Astrocyte (in vitro differentiated cells and primary cell): ENCODE results near the gene DAPL1. TPM values are rescaled to one million over a fixed set of nuclear protein-coding genes. Genes with fewer than 3 reads are reported as not detected.

Experiments
- DNase-seq: peaks from one replicate; pipeline ENCODE4 v3.0.0-alpha.2; 2010; ENCODE audit warnings: low read depth
- FAIRE-seq: peaks from 2 replicates; lab custom pipeline; 2011; peaks lifted over from hg19 to GRCh38; lab: Jason Lieb, UNC
- H2AFZ ChIP-seq: 2 replicates; pipeline ENCODE4 v1.6.0; 2012; ENCODE audit warnings: low read depth, low read length, inconsistent platforms
- H3K27ac ChIP-seq: 2 replicates; pipeline ENCODE4 v1.5.1; 2011; ENCODE audit warnings: low read depth, low read length, inconsistent platforms
- H3K27me3 ChIP-seq: 2 replicates; pipeline ENCODE4 v1.6.0; 2011; ENCODE audit warnings: low read length, inconsistent platforms; ENCODE audit not compliant: insufficient read depth
- H3K36me3 ChIP-seq: 2 replicates; pipeline ENCODE4 v1.5.1; 2011; ENCODE audit warnings: low read length, inconsistent platforms; ENCODE audit not compliant: insufficient read depth
- H3K4me1 ChIP-seq: 2 replicates; pipeline ENCODE4 v1.5.1; 2011; ENCODE audit warnings: low read length, inconsistent platforms; ENCODE audit not compliant: insufficient read depth
- H3K4me2 ChIP-seq: 2 replicates; pipeline ENCODE4 v1.6.0; 2012; ENCODE audit warnings: low read length, inconsistent platforms
- H3K4me3 ChIP-seq: 2 replicates; pipeline ENCODE4 v1.5.1; 2011; ENCODE audit warnings: low read depth, mild to moderate bottlenecking, low read length, inconsistent platforms; ENCODE audit not compliant: insufficient read depth
- H3K79me2 ChIP-seq: 2 replicates; pipeline ENCODE4 v1.6.0; 2012; ENCODE audit warnings: mild to moderate bottlenecking, low read length, inconsistent platforms; ENCODE audit not compliant: insufficient read depth
- H3K9ac ChIP-seq: 2 replicates; pipeline ENCODE4 v1.6.0; 2012; ENCODE audit warnings: mild to moderate bottlenecking, low read length, inconsistent platforms
- H3K9me3 ChIP-seq: 2 replicates; pipeline ENCODE4 v1.5.1; 2012; ENCODE audit warnings: low read depth, mild to moderate bottlenecking, low read length, inconsistent platforms; ENCODE audit not compliant: insufficient read depth
- H4K20me1 ChIP-seq: 2 replicates; pipeline ENCODE4 v1.6.0; 2012; ENCODE audit warnings: low read length, inconsistent platforms; ENCODE audit not compliant: insufficient read depth
- H3K27ac Mint-ChIP-seq: one replicate; pipeline ENCODE4 v1.8.0; 2021; ENCODE audit warnings: mild to moderate bottlenecking, mixed read lengths; ENCODE audit not compliant: unreplicated experiment
- H3K27me3 Mint-ChIP-seq: one replicate; pipeline ENCODE4 v1.8.0; 2021; ENCODE audit warnings: low read depth, mixed read lengths; ENCODE audit not compliant: unreplicated experiment
- H3K36me3 Mint-ChIP-seq: one replicate; pipeline ENCODE4 v1.8.0; 2021; ENCODE audit warnings: low read depth, mixed read lengths; ENCODE audit not compliant: unreplicated experiment
- H3K4me1 Mint-ChIP-seq: one replicate; pipeline ENCODE4 v1.8.0; 2021; ENCODE audit warnings: low read depth, mixed read lengths; ENCODE audit not compliant: unreplicated experiment
- H3K4me3 Mint-ChIP-seq: one replicate; pipeline ENCODE4 v1.8.0; 2021; ENCODE audit warnings: mild to moderate bottlenecking, moderate library complexity, mixed read lengths; ENCODE audit not compliant: unreplicated experiment
- H3K9me3 Mint-ChIP-seq: one replicate; pipeline ENCODE4 v1.8.0; 2021; ENCODE audit warnings: mild to moderate bottlenecking, mixed read lengths; ENCODE audit not compliant: unreplicated experiment
- CTCF ChIP-seq: IDR thresholded peaks from 2 replicates; pipeline ENCODE4 v1.5.1; 2011; ENCODE audit warnings: low read depth, mild to moderate bottlenecking, inconsistent platforms, low read length, moderate library complexity; ENCODE audit not compliant: insufficient read depth
- EZH2 ChIP-seq: IDR thresholded peaks from 2 replicates; pipeline ENCODE4 v1.6.1; 2012; ENCODE audit warnings: mild to moderate bottlenecking, low read length, inconsistent platforms; ENCODE audit not compliant: insufficient read depth
- total RNA-seq: library from RNA; stranded (reverse); gene quantifications from 2 replicates; pipeline ENCODE4 v1.2.1, GENCODE V29; 2021

The DAPL1 gene
- total RNA-seq, 1 donor from 2014 or later = not detected

GRCh38 chr2:158797963-158798700, 3.0 kb downstream of the DAPL1 start:
- H3K4me1 Mint-ChIP-seq = no peaks in the 10 kb centered on the region
- H2AFZ ChIP-seq = no peak overlapping the region
- no peaks in the 10 kb centered on the region for H3K9me3 ChIP-seq
- no peak overlapping the region for H3K4me2 ChIP-seq
- no peak overlapping the region for H3K9ac ChIP-seq
- H3K27me3 ChIP-seq = peaks cover 9% of the 10 kb centered on the region
- TF ChIP-seq EZH2 = no peak
- TF ChIP-seq CTCF = no peak
- H3K36me3 ChIP-seq = no peaks in the 10 kb centered on the region
- DNase-seq = peak; percentile 23
- no peaks in the 10 kb centered on the region for H4K20me1 ChIP-seq
- no peaks in the 10 kb centered on the region for H3K79me2 ChIP-seq
- H3K4me3 ChIP-seq = no peak overlapping the region
- no peak overlapping the region for H3K27ac ChIP-seq
- no peak overlapping the region for H3K4me3 Mint-ChIP-seq
- no peak overlapping the region for H3K27ac Mint-ChIP-seq
- H3K4me1 ChIP-seq = no peaks in the 10 kb centered on the region
- H3K9me3 Mint-ChIP-seq = no peaks in the 10 kb centered on the region
- peaks cover 4% of the 10 kb centered on the region for H3K27me3 Mint-ChIP-seq
- no peak for FAIRE-seq
- no peaks in the 10 kb centered on the region for H3K36me3 Mint-ChIP-seq

- Histone ChIP-seq H3K9ac (no peak overlapping the region), H3K79me2 (no peaks in the 10 kb centered on the region), H3K4me1 (no peaks in the 10 kb centered on the region), H3K4me2 (no peak overlapping the region), H3K27me3 (peaks cover 9% of the 10 kb centered on the region), H2AFZ (no peak overlapping the region), H3K4me3 (no peak overlapping the region), H3K27ac (no peak overlapping the region), H3K9me3 (no peaks in the 10 kb centered on the region), H3K36me3 (no peaks in the 10 kb centered on the region), H4K20me1 (no peaks in the 10 kb centered on the region)
- no peak for FAIRE-seq
- no peak for TF ChIP-seq CTCF
- TF ChIP-seq EZH2 = no peak
- Mint-ChIP-seq H3K4me3 (no peak overlapping the region), H3K9me3 (no peaks in the 10 kb centered on the region), H3K36me3 (no peaks in the 10 kb centered on the region), H3K4me1 (no peaks in the 10 kb centered on the region), H3K27ac (no peak overlapping the region), H3K27me3 (peaks cover 4% of the 10 kb centered on the region)
- no peak for DNase-seq
Observed at GRCh38 chr2:158799181-158799580, 4.1 kb downstream of the DAPL1 start.

- Histone ChIP-seq H3K4me2 (no peak overlapping the region), H3K27me3 (no peaks in the 10 kb centered on the region), H3K4me1 (no peaks in the 10 kb centered on the region), H2AFZ (no peak overlapping the region), H3K4me3 (no peak overlapping the region), H3K9ac (no peak overlapping the region), H3K36me3 (no peaks in the 10 kb centered on the region), H3K9me3 (no peaks in the 10 kb centered on the region), H3K27ac (no peak overlapping the region), H3K79me2 (no peaks in the 10 kb centered on the region), H4K20me1 (no peaks in the 10 kb centered on the region)
- no peak for TF ChIP-seq CTCF
- TF ChIP-seq EZH2 = no peak
- Mint-ChIP-seq H3K4me1 (no peaks in the 10 kb centered on the region), H3K4me3 (no peak overlapping the region), H3K27ac (no peak overlapping the region), H3K36me3 (no peaks in the 10 kb centered on the region), H3K27me3 (no peaks in the 10 kb centered on the region), H3K9me3 (no peaks in the 10 kb centered on the region)
- DNase-seq (no peak), FAIRE-seq (no peak)
Observed at GRCh38 chr2:158803506-158803905, 8.4 kb downstream of the DAPL1 start.
